HG02981 (cell line): ENCODE measurements around the gene NFIA.

Source experiments
- ATAC-seq: cut with Tn5 transposase; IDR thresholded peaks from one replicate; pipeline ENCODE4 v1.9.1; 2021; ENCODE audit warnings: mild to moderate bottlenecking, moderate library complexity; ENCODE audit not compliant: unreplicated experiment

NFIA gene

GRCh38 chr1:61501971-61502916 is 419.9 kb downstream of the NFIA start:
- no peak for ATAC-seq

GRCh38 chr1:61504305-61504704 is 421.9 kb downstream of the NFIA start:
- ATAC-seq = no peak

- no peak for ATAC-seq
These were observed 422.6 kb downstream of the NFIA start for GRCh38 chr1:61504852-61505390.

GRCh38 chr1:61506236-61506635 is 423.9 kb downstream of the NFIA start:
- ATAC-seq = no peak

GRCh38 chr1:61506944-61507500 is 424.7 kb downstream of the NFIA start:
- ATAC-seq = no peak
